GM13977 (cell line): Measurements from ENCODE around the gene ORMDL3.
A peak's percentile ranks its signal among the peaks of the same experiment; 100 is the strongest.

Experiments used
- DNase-seq: peaks from one replicate; pipeline ENCODE4 v3.0.0; 2012; ENCODE audit warnings: low spot score
- in situ Hi-C: fragments of 300-500 bp; cut with MboI; formaldehyde crosslinking; loops from one replicate; pipeline ENCODE4 v1.12.0; 2022; ENCODE audit warnings: low sequenced_read_pairs, low pct_unique_long_range_greater_than_20kb, mixed read lengths, inconsistent platforms; ENCODE audit not compliant: unreplicated experiment
- TF ChIP-seq, protein P1 (sequence below): IDR thresholded peaks from 2 replicates; pipeline ENCODE4 v1.5.1; 2012; ENCODE audit warnings: mild to moderate bottlenecking, control low read depth; ENCODE audit not compliant: insufficient read depth; ENCODE audit errors: extremely low read depth, missing control alignments

Gene ORMDL3

DNA sequence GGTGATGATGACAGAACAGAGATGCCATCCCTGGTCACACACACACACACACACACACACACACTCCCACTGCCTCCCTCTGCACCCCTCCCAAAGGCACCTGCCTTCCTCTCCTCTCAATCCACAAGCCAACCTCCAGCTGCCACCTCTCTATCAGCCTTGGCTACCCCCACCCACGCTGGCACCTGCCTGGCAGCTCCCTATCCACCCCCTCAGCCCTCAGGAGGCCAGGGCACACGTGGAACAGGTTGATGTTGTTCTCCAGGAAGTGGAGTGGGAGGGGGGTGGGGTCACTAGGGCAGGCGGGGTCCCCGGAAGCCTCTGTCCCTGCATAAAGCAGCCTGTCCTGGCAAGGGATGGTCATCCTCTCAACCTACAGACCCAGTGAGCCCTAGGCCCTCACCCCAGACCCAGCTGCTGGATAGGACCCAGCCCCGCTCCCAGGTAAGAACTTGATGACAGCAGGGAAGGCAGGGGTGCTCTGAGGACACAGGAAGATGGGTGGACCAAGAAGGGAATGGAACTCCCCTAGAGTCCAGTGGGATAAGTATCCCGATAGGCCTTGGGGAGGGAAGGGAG, 35.3 kb upstream of the ORMDL3 start, which contains the start of gene GSDMA:
GSDMA (plus strand) TSS at position 363 of the 579 bp plus-strand sequence. CDS start 2,684 bp downstream, outside the sequence.
- no peak for DNase-seq

DNA sequence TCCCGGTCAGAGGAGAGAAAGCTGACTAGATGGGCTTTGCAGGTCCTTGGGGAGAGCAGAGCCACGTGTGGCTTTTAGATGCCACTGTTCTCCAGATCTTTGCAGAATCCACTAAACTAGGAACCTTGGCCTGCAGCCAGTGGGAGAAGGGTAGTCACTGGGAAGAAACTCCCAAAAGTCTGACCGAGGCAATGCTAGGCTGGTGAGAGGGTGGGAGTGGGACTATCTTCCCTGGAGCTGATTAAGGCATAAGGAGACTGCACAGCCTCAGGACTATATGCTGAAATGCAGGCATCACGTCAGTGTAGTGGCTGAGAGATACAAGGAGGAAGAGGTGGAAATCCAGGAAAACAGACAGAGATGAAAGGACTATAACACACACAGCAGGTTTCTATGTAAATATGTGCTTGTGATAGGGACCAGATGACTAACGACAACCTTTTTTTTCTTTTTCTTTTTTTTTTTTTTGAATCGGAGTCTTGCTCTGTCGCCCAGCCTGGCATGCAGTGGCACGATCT, 33.2 kb upstream of the ORMDL3 start:
- no peak for DNase-seq
- TF ChIP-seq, protein P1, sequence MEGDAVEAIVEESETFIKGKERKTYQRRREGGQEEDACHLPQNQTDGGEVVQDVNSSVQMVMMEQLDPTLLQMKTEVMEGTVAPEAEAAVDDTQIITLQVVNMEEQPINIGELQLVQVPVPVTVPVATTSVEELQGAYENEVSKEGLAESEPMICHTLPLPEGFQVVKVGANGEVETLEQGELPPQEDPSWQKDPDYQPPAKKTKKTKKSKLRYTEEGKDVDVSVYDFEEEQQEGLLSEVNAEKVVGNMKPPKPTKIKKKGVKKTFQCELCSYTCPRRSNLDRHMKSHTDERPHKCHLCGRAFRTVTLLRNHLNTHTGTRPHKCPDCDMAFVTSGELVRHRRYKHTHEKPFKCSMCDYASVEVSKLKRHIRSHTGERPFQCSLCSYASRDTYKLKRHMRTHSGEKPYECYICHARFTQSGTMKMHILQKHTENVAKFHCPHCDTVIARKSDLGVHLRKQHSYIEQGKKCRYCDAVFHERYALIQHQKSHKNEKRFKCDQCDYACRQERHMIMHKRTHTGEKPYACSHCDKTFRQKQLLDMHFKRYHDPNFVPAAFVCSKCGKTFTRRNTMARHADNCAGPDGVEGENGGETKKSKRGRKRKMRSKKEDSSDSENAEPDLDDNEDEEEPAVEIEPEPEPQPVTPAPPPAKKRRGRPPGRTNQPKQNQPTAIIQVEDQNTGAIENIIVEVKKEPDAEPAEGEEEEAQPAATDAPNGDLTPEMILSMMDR = no peak
- in situ Hi-C loops = no loop called here

More for the DNA sequence above, 35.3 kb upstream of the ORMDL3 start, which contains the start of gene GSDMA:
- in situ Hi-C loops = no loop called here
- TF ChIP-seq, protein P1 = no peak

DNA sequence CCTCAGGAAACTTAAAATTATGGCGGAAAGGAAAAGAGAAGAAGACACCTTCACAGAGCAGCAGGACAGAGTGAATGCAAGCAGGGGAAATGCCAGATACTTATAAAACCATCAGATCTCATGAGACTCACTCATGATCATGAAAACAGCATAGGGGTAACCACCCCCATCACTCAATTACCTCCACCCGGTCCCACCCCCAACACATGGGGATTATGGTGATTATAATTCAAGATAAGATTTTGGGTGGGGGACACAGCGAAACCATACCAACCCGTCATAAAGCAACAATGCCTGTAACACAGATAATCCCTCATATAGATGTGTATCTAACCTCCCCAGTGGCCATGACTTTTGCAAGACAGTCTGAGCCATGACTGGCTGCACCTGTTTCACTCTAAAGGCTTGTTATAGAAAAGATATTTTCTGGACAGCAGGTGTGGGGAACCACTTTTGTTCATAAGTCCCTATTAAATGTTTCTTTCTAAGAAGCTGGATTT, 28.4 kb upstream of the ORMDL3 start:
- in situ Hi-C loops = no loop called here
- TF ChIP-seq, protein P1 = no peak
- DNase-seq = no peak

DNA sequence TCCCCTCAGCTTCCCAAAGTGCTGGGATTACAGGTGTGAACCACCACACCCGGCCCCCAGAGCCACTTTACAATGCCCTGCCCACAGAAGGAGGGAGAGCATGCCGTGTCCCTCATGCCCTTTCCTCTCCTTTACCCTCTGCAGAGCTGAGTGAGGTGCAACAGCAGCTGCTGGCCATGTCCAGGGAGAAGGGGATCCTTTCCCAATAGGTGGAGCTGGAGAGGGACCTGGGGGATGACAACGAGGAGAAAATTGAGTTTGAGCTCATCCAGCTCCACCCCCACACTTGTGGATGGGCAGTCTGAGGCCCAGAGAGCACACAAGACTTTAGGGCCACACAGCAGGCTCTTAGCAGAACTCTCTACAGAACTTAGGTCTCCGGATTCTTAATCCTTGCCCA, 27.5 kb upstream of the ORMDL3 start:
- DNase-seq = no peak
- in situ Hi-C loops = no loop called here
- TF ChIP-seq, protein P1 = no peak

DNA sequence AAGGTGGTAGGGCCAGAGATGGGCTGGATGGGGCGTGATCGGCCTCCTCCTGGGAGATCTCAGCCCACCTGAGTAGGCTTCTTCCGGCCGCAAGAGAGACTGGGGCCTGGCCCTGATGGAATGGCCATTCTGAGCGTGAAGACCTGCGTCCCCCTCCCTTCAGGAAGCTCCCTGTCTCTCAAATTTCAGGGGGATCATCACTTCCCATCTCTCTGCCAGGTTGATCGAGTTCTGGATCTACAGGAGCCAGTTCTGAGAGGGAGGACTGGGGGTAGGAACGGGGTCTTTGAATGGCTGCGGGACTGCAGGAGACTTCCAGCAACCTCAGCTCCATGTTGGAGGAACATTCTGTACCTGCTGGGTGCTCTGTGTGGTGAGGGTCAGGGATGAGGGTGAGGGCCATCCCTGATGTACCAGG, 26.1 kb upstream of the ORMDL3 start:
- in situ Hi-C loops = no loop called here
- no peak for DNase-seq
- TF ChIP-seq, protein P1 = no peak

DNA sequence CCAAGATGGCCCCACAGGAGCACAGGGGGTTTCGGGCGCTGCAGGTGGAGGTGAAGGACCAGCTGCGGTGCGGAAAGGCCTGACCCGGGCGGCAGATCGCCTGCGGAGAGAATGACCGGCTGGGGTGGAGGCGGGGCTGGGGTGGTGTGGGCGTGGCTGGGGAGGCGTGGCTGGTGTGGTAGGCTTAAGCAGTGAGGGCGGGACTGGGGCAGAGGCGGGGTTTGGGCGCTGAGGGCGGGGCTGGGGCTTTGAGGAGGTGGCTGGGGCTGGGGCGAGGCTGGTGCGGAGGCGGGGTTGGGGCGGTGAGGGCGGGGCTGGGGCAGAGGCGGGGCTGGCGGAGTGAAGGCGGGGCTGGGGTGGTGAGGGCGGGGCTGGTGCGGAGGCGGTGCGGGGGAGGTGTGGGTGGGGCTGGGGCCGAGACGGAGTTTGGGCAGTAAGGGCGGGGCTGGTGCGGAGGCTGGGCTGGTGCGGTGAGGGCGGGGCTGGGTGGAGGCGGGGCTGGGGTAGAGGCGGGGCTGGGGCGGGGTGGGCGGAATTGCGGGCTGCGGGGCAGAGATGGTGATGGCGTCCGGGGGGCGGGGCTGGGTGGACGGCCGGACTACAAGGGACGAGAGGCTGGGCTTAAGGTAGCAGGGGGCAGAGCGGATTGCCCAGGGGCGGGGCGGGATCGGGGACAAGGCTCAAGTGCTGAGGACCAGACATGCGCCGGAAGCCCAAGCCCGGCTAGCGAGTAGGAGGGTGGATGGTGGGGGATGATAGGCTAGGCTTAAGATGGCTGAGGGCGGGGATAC, 25.5 kb upstream of the ORMDL3 start:
- DNase-seq = peak; percentile 99
- TF ChIP-seq, protein P1 = no peak
- in situ Hi-C loops = no loop called here
